H9 (cell line): Measurements from ENCODE around the gene TENM3. TPM values are rescaled to one million over a fixed set of nuclear protein-coding genes. Genes with fewer than 3 reads are reported as not detected.

ENCODE experiments used
- DNase-seq: peaks from one replicate; pipeline ENCODE4 v3.0.0-alpha.2; 2017
- H2AFZ ChIP-seq: one replicate; pipeline ENCODE4 v1.6.1; 2013; ENCODE audit warnings: mild to moderate bottlenecking, low read length, control low read depth, moderate library complexity
- H2AK5ac ChIP-seq: 2 replicates; pipeline ENCODE4 v1.6.1; 2013; ENCODE audit warnings: low read length, control low read depth, mixed read lengths; ENCODE audit not compliant: insufficient read length
- H2BK120ac ChIP-seq: one replicate; pipeline ENCODE4 v1.6.1; 2013; ENCODE audit warnings: low read depth, mild to moderate bottlenecking, low read length, control low read depth, inconsistent platforms; ENCODE audit not compliant: poor library complexity, severe bottlenecking
- H2BK12ac ChIP-seq: 2 replicates; pipeline ENCODE4 v1.6.1; 2013; ENCODE audit warnings: low read length, control low read depth, mixed read lengths, low read depth; ENCODE audit not compliant: insufficient read length
- H2BK15ac ChIP-seq: 2 replicates; pipeline ENCODE4 v1.6.1; 2013; ENCODE audit warnings: low read depth, low read length, control low read depth
- H2BK20ac ChIP-seq: one replicate; pipeline ENCODE4 v1.6.1; 2013; ENCODE audit warnings: low read depth, mild to moderate bottlenecking, low read length, control low read depth, inconsistent platforms; ENCODE audit not compliant: poor library complexity, severe bottlenecking
- H2BK5ac ChIP-seq: 2 replicates; pipeline ENCODE4 v1.6.1; 2013; ENCODE audit warnings: low read length, control low read depth, mixed read lengths; ENCODE audit not compliant: insufficient read length
- H3K14ac ChIP-seq: 2 replicates; pipeline ENCODE4 v1.6.1; 2013; ENCODE audit warnings: low read length, control low read depth; ENCODE audit not compliant: insufficient read depth
- H3K18ac ChIP-seq: 2 replicates; pipeline ENCODE4 v1.6.1; 2013; ENCODE audit warnings: low read depth, mild to moderate bottlenecking, mixed read lengths, low read length, control low read depth; ENCODE audit not compliant: insufficient read length
- H3K23ac ChIP-seq: 2 replicates; pipeline ENCODE4 v1.6.1; 2013; ENCODE audit warnings: low read length, control low read depth, mixed read lengths, low read depth; ENCODE audit not compliant: insufficient read length
- H3K23me2 ChIP-seq: 2 replicates; pipeline ENCODE4 v1.6.1; 2013; ENCODE audit warnings: low read depth, mild to moderate bottlenecking, mixed read lengths, low read length, control low read depth; ENCODE audit not compliant: insufficient read length, poor library complexity, severe bottlenecking
- H3K27ac ChIP-seq: 2 replicates; pipeline ENCODE4 v1.5.1; 2013; ENCODE audit warnings: low read length, control low read depth, mixed read lengths, low read depth; ENCODE audit not compliant: insufficient read length
- H3K27me3 ChIP-seq: 2 replicates; pipeline ENCODE4 v1.6.1; 2013; ENCODE audit warnings: low read length, control low read depth, inconsistent platforms; ENCODE audit not compliant: insufficient read depth
- H3K4ac ChIP-seq: 2 replicates; pipeline ENCODE4 v1.6.1; 2013; ENCODE audit warnings: low read depth, mild to moderate bottlenecking, control low read depth, inconsistent platforms, low read length, moderate library complexity
- H3K4me1 ChIP-seq: 2 replicates; pipeline ENCODE4 v1.6.1; 2013; ENCODE audit warnings: low read length, control low read depth, inconsistent platforms; ENCODE audit not compliant: insufficient read depth
- H3K4me2 ChIP-seq: 2 replicates; pipeline ENCODE4 v1.6.1; 2013; ENCODE audit warnings: low read length, control low read depth, mixed read lengths; ENCODE audit not compliant: insufficient read length, insufficient read depth
- H3K56ac ChIP-seq: 2 replicates; pipeline ENCODE4 v1.6.1; 2013; ENCODE audit warnings: low read depth, mild to moderate bottlenecking, mixed read lengths, low read length, control low read depth; ENCODE audit not compliant: insufficient read length
- H3K79me1 ChIP-seq: 2 replicates; pipeline ENCODE4 v1.6.1; 2013; ENCODE audit warnings: low read depth, mild to moderate bottlenecking, moderate library complexity, low read length, control low read depth, inconsistent platforms; ENCODE audit not compliant: insufficient read depth, poor library complexity, severe bottlenecking
- H3K79me2 ChIP-seq: 2 replicates; pipeline ENCODE4 v1.6.1; 2013; ENCODE audit warnings: low read length, control low read depth, inconsistent platforms; ENCODE audit not compliant: insufficient read depth
- H3K9ac ChIP-seq: 2 replicates; pipeline ENCODE4 v1.6.1; 2013; ENCODE audit warnings: low read length, control low read depth, mixed read lengths; ENCODE audit not compliant: insufficient read length; ENCODE audit errors: extremely low read depth
- H3K9me3 ChIP-seq: one replicate; pipeline ENCODE4 v1.6.1; 2013; ENCODE audit warnings: low read depth, low read length, inconsistent platforms; ENCODE audit not compliant: control insufficient read depth
- H3T11ph ChIP-seq: one replicate; pipeline ENCODE4 v1.6.1; 2013; ENCODE audit warnings: mild to moderate bottlenecking, low read length, control low read depth, inconsistent platforms
- H4K20me1 ChIP-seq: one replicate; pipeline ENCODE4 v1.6.1; 2013; ENCODE audit not compliant: control insufficient read depth, insufficient read length, insufficient read depth
- H4K5ac ChIP-seq: 2 replicates; pipeline ENCODE4 v1.6.1; 2013; ENCODE audit warnings: low read depth, mild to moderate bottlenecking, mixed read lengths, low read length, control low read depth; ENCODE audit not compliant: insufficient read length
- H4K8ac ChIP-seq: replicated peaks from 2 replicates; pipeline ENCODE4 v1.6.1; 2013; ENCODE audit warnings: low read length, control low read depth, mixed read lengths, low read depth; ENCODE audit not compliant: insufficient read length
- H4K91ac ChIP-seq: 2 replicates; pipeline ENCODE4 v1.6.1; 2013; ENCODE audit warnings: low read depth, mild to moderate bottlenecking, moderate library complexity, mixed read lengths, low read length, control low read depth; ENCODE audit not compliant: insufficient read length
- H3K27ac Mint-ChIP-seq, 3 experiments: 2 replicates in 2 of 3; 3 replicates in 1 of 3; pipeline ENCODE4 v1.8.0; 2020 to 2021; ENCODE audit warnings: mixed read lengths in 3 of 3, mild to moderate bottlenecking in 1 of 3, moderate library complexity in 1 of 3
- H3K27me3 Mint-ChIP-seq: 2 replicates; pipeline ENCODE4 v1.8.0; 2021; ENCODE audit warnings: low read depth, mild to moderate bottlenecking, moderate library complexity, mixed read lengths
- H3K36me3 Mint-ChIP-seq, 3 experiments: 2 replicates in 2 of 3; 3 replicates in 1 of 3; pipeline ENCODE4 v1.8.0; 2020 to 2021; ENCODE audit warnings: low read depth in 3 of 3, mixed read lengths in 3 of 3; ENCODE audit not compliant: insufficient read depth in 1 of 3
- H3K4me1 Mint-ChIP-seq, 2 experiments: 2 replicates each; pipeline ENCODE4 v1.8.0; 2020; ENCODE audit warnings: mixed read lengths in 2 of 2
- H3K4me3 Mint-ChIP-seq, 2 experiments: 2 replicates in 1 of 2; 3 replicates in 1 of 2; pipeline ENCODE4 v1.8.0; 2020 to 2021; ENCODE audit warnings: mild to moderate bottlenecking in 2 of 2, mixed read lengths in 2 of 2, moderate library complexity in 1 of 2
- H3K9me3 Mint-ChIP-seq, 2 experiments: 2 replicates in 1 of 2; 3 replicates in 1 of 2; pipeline ENCODE4 v1.8.0; 2020; ENCODE audit warnings: mild to moderate bottlenecking in 2 of 2, mixed read lengths in 2 of 2, moderate library complexity in 1 of 2
- CTCF ChIP-seq: fragments of 200-600 bp; sonication (generic); conservative IDR thresholded peaks from 3 replicates; pipeline ENCODE4 v1.8.0; 2021; ENCODE audit warnings: antibody characterized with exemption, mild to moderate bottlenecking
- WGBS: extraction: QIAGEN DNeasy Blood & Tissue Kit; methylation state at CpG from one replicate; pipeline ENCODE4 v1.1.7; 2013; ENCODE audit warnings: missing lambda C conversion rate, low lambda C conversion rate, mixed read lengths; ENCODE audit not compliant: insufficient read length; ENCODE audit errors: extremely low coverage; 5-methylcytosine and 5-hydroxymethylcytosine counted together
- total RNA-seq: library from RNA; stranded (reverse); gene quantifications from 2 replicates; pipeline ENCODE4 v1.2.1, GENCODE V29; 2021

Gene TENM3
- total RNA-seq, 1 experiment from 2014 or later: 49.6 TPM

- Histone ChIP-seq H4K20me1 (no peaks in the 10 kb centered on the region), H2BK20ac (no peak overlapping the region), H2BK12ac (no peak overlapping the region), H3K23me2 (no peaks in the 10 kb centered on the region), H3K9ac (no peak overlapping the region), H3K27ac (no peak overlapping the region), H3K18ac (no peak overlapping the region), H3K23ac (no peak overlapping the region), H3K27me3 (no peaks in the 10 kb centered on the region), H3K14ac (peak overlapping the region; percentile 64; the same call in 1 of the 2 replicates), H3K79me1 (no peaks in the 10 kb centered on the region), H2AK5ac (no peak overlapping the region), H2AFZ (no peak overlapping the region), H3K56ac (no peak overlapping the region), H2BK5ac (no peak overlapping the region), H4K5ac (no peak overlapping the region), H2BK120ac (no peak overlapping the region), H3K4ac (no peak overlapping the region), H4K8ac (no peak overlapping the region), H3K9me3 (no peaks in the 10 kb centered on the region), H4K91ac (no peak overlapping the region), H3K4me1 (peaks cover 8% of the 10 kb centered on the region; the same call in 1 of the 2 replicates), H3T11ph (no peak overlapping the region), H3K4me2 (no peak overlapping the region), H3K79me2 (no peaks in the 10 kb centered on the region), H2BK15ac (no peak overlapping the region)
- no CpG with 5 or more reads among the region's 11 CpGs for WGBS
- Mint-ChIP-seq H3K27me3 (no peaks in the 10 kb centered on the region), H3K27ac (no peak overlapping the region; a peak in 1 of 7 replicates), H3K9me3 (no peaks in the 10 kb centered on the region), H3K4me1 (peaks cover 16 to 22% of the 10 kb centered on the region in 2 experiments), H3K4me3 (no peak overlapping the region), H3K36me3 (no peaks in the 10 kb centered on the region; a peak in 2 of 7 replicates)
- no peak for DNase-seq
- no peak for TF ChIP-seq CTCF
Measured at GRCh38 chr4:182291597-182292270, 48.5 kb downstream of the TENM3 start.
